GM12878 (cell line): ENCODE data around the gene ERC2. TPM values are rescaled to one million over a fixed set of nuclear protein-coding genes. Genes with fewer than 3 reads are reported as not detected.

Source experiments
- ATAC-seq: fragments of 200-7000 bp; cut with Tn5 transposase; 3 replicates; pipeline ENCODE4 v1.9.1; 2020; ENCODE audit warnings: mild to moderate bottlenecking, moderate library complexity
- BruUV-seq: library from RNA; stranded (reverse); fragments of 400-500 nt; replicated peaks from 2 replicates; lab custom pipeline; 2021; lab: Mats Ljungman, UMichigan
- CTCF ChIA-PET: fragments of 300-600 bp; sonication (Branson Sonifier 250); formaldehyde crosslinking; extraction: SDS; loops from one replicate; lab custom pipeline; 2021; ENCODE audit warnings: inconsistent platforms; lab: Yijun Ruan, JAX
- POLR2A ChIA-PET: fragments of 350-600 bp; formaldehyde crosslinking; extraction: SDS; loops from one replicate; lab custom pipeline; 2021; ENCODE audit warnings: inconsistent platforms; lab: Charles Lee
- RAD21 ChIA-PET: fragments of 300-600 bp; sonication (Branson Sonifier 250); formaldehyde crosslinking; loops from one replicate; lab custom pipeline; 2023; ENCODE audit warnings: antibody characterized with exemption; ENCODE audit not compliant: unreplicated experiment; lab: Charles Lee
- SMC1A ChIA-PET: fragments of 300-600 bp; sonication (Branson Sonifier 250); formaldehyde crosslinking; loops from one replicate; lab custom pipeline; 2023; ENCODE audit not compliant: unreplicated experiment, uncharacterized antibody; lab: Charles Lee
- DNase-seq: peaks from one replicate; pipeline ENCODE4 v3.0.0-alpha.2; 2011; ENCODE audit warnings: low read depth, low spot score
- FAIRE-seq: peaks from 3 replicates; lab custom pipeline; 2011; peaks lifted over from hg19 to GRCh38; lab: Jason Lieb, UNC
- H2AFZ ChIP-seq: 2 replicates; pipeline ENCODE4 v1.6.0; 2011; ENCODE audit warnings: low read depth, low read length, control low read depth; ENCODE audit not compliant: control insufficient read depth
- H3K27ac ChIP-seq: 2 replicates; pipeline ENCODE4 v1.5.1; 2011; ENCODE audit warnings: control low read depth; ENCODE audit not compliant: control insufficient read depth, insufficient read depth
- H3K27me3 ChIP-seq, 2 experiments: replicated peaks in 1 of 2; 2 replicates each; pipeline versions ENCODE4 v1.6.0 to v1.6.1; 2011; ENCODE audit warnings: low read length in 1 of 2; ENCODE audit not compliant: control insufficient read depth in 2 of 2, insufficient read depth in 2 of 2
- H3K36me3 ChIP-seq, 2 experiments: 2 replicates each; pipeline ENCODE4 v1.5.1; 2011; ENCODE audit warnings: low read length in 1 of 2; ENCODE audit not compliant: control insufficient read depth in 2 of 2, insufficient read depth in 2 of 2
- H3K4me1 ChIP-seq: 2 replicates; pipeline ENCODE4 v1.6.1; 2011; ENCODE audit warnings: mild to moderate bottlenecking, low read length, moderate library complexity, mixed read lengths; ENCODE audit not compliant: control insufficient read depth, insufficient read depth
- H3K4me2 ChIP-seq: 2 replicates; pipeline ENCODE4 v1.6.0; 2011; ENCODE audit warnings: control low read depth; ENCODE audit not compliant: control insufficient read depth, insufficient read depth
- H3K4me3 ChIP-seq: fragments of 200-600 bp; sonication (generic); 2 replicates; pipeline ENCODE4 v1.5.1; 2016
- H3K79me2 ChIP-seq: 2 replicates; pipeline ENCODE4 v1.6.0; 2011; ENCODE audit warnings: low read length; ENCODE audit not compliant: control insufficient read depth, insufficient read depth
- H3K9ac ChIP-seq: 2 replicates; pipeline ENCODE4 v1.8.0; 2011; ENCODE audit warnings: low read length, control low read depth, mixed read lengths; ENCODE audit not compliant: control insufficient read depth, insufficient read depth
- H3K9me3 ChIP-seq: replicated peaks from 3 replicates; pipeline ENCODE4 v1.5.1; 2011; ENCODE audit warnings: mild to moderate bottlenecking, low read length; ENCODE audit not compliant: control insufficient read depth, insufficient read depth
- H4K20me1 ChIP-seq: 2 replicates; pipeline ENCODE4 v1.6.0; 2011; ENCODE audit not compliant: control insufficient read depth, insufficient read depth
- ATF3 ChIP-seq: IDR thresholded peaks from 2 replicates; pipeline ENCODE4 v1.6.1; 2011; ENCODE audit warnings: low read depth, mild to moderate bottlenecking, low read length, moderate library complexity, borderline replicate concordance; ENCODE audit errors: extremely low read depth
- CBX5 ChIP-seq: sonication (generic); IDR thresholded peaks from 2 replicates; pipeline ENCODE4 v1.6.1; 2016; ENCODE audit warnings: low read depth, moderate library complexity, mild to moderate bottlenecking, inconsistent platforms
- MYB ChIP-seq: fragments of 150-350 bp; IDR thresholded peaks from 2 replicates; pipeline ENCODE4 v1.6.1; 2014; ENCODE audit warnings: mild to moderate bottlenecking, low read depth, low read length, borderline replicate concordance
- PRDM15 ChIP-seq: fragments of 450-650 bp; formaldehyde crosslinking; IDR thresholded peaks from 2 replicates; pipeline ENCODE4 v1.4.0; 2020; ENCODE audit warnings: mild to moderate bottlenecking, moderate library complexity
- RAD51 ChIP-seq: fragments of 450-650 bp; IDR thresholded peaks from 2 replicates; pipeline ENCODE4 v1.6.1; 2016; ENCODE audit warnings: moderate library complexity, mild to moderate bottlenecking, inconsistent platforms
- SMAD1 ChIP-seq: fragments of 450-650 bp; IDR thresholded peaks from 2 replicates; pipeline ENCODE4 v1.6.1; 2018; ENCODE audit warnings: mild to moderate bottlenecking, low read depth; ENCODE audit not compliant: partially characterized antibody
- TARDBP ChIP-seq: IDR thresholded peaks from 2 replicates; pipeline ENCODE4 v1.6.1; 2016; ENCODE audit warnings: borderline replicate concordance
- TCF3 ChIP-seq: IDR thresholded peaks from 2 replicates; pipeline ENCODE4 v1.6.1; 2012; ENCODE audit warnings: low read depth, mild to moderate bottlenecking, low read length, borderline replicate concordance; ENCODE audit not compliant: insufficient read depth
- TCF7 ChIP-seq: IDR thresholded peaks from 2 replicates; pipeline ENCODE4 v1.6.1; 2014; ENCODE audit warnings: antibody characterized with exemption, borderline replicate concordance
- ZBTB40 ChIP-seq: fragments of 450-650 bp; IDR thresholded peaks from 2 replicates; pipeline ENCODE4 v1.6.1; 2016; ENCODE audit warnings: mild to moderate bottlenecking, moderate library complexity, borderline replicate concordance
- whole genome bisulfite sequencing: methylation state at CpG from one replicate; pipeline ENCODE4 v1.1.6; 2016; ENCODE audit warnings: low lambda C conversion rate; ENCODE audit not compliant: insufficient replicate concordance, insufficient coverage; ENCODE audit errors: missing lambda C conversion rate; 5-methylcytosine and 5-hydroxymethylcytosine counted together
- in situ Hi-C: fragments of 300-500 bp; cut with MboI; formaldehyde crosslinking; loops from 9 replicates; pipeline ENCODE4 v1.14.3; 2018; ENCODE audit warnings: mixed read lengths
- intact Hi-C: fragments of 100-400 bp; cut with micrococcal nuclease; formaldehyde crosslinking; loops from one replicate; pipeline ENCODE4 v1.14.2; 2022; ENCODE audit not compliant: unreplicated experiment
- polyA plus RNA-seq, 11 experiments: library from polyadenylated mRNA; depleted of rRNA in 4 of 11; unstranded in 6 of 11; stranded (reverse) in 5 of 11; fragments of >200 nt; fragmentation: Nextera tagmentation in 4 of 11; fragmentation: Illumina TruSeq in 1 of 11; extraction: Ambion mirVana in 4 of 11; extraction: Trizol in 1 of 11; gene quantifications; 1 replicate in 1 of 11; 2 replicates in 10 of 11; pipeline versions ENCODE4 v1.2.1 to v1.2.3, GENCODE V29; 2011 to 2016; ENCODE audit warnings: inconsistent platforms in 2 of 11, missing spikeins in 2 of 11, low read depth in 1 of 11
- total RNA-seq, 4 experiments: library from RNA; depleted of rRNA in 3 of 4; stranded (reverse); fragments of >200 nt in 3 of 4; fragmentation: Illumina TruSeq in 1 of 4; extraction: Trizol in 1 of 4; gene quantifications; 2 replicates each; pipeline versions ENCODE4 v1.2.1 to v1.2.3, GENCODE V29; 2013 to 2021

ERC2 gene
- total and polyA plus RNA-seq, 10 of the 15 experiments (the other 5 are each of a cell fraction or from before 2014, with no cell fraction given) = 0.06 to 1.4 (median 0.12) TPM; not detected in 3

- no peaks in the 10 kb centered on the region for H3K36me3 ChIP-seq
- no peak overlapping the region for H3K27ac ChIP-seq
- no peak overlapping the region for H3K4me2 ChIP-seq
- POLR2A ChIA-PET = no interaction called here
- no peak overlapping the region for H3K9ac ChIP-seq
- DNase-seq = no peak
- H3K4me1 ChIP-seq = no peaks in the 10 kb centered on the region
- FAIRE-seq = no peak
- no peak for ATAC-seq
- SMC1A ChIA-PET = no interaction called here
- no peaks in the 10 kb centered on the region; a peak in 2 of 4 replicates for H3K27me3 ChIP-seq
- H4K20me1 ChIP-seq = no peaks in the 10 kb centered on the region
- H3K4me3 ChIP-seq = no peak overlapping the region
- no peaks in the 10 kb centered on the region for H3K9me3 ChIP-seq
- RAD21 ChIA-PET = no interaction called here
- TF ChIP-seq RAD51 (no peak), SMAD1 (no peak), TARDBP (no peak), CBX5 (no peak), MYB (no peak)
- in situ Hi-C loops = no loop called here
- BruUV-seq = no TSS peak
- no peak overlapping the region for H2AFZ ChIP-seq
- CTCF ChIA-PET = interaction anchor here (1.2 kb wide), 1 partner anchor 34 kb away, joined by 3 read pairs; no protein-coding TSS in a partner anchor
- 23% methylated on average over 4 of the region's 4 CpGs for WGBS
- intact Hi-C loops = no loop called here
- H3K79me2 ChIP-seq = no peaks in the 10 kb centered on the region
These were observed 260.3 kb downstream of the ERC2 start for GRCh38 chr3:56207922-56208321.

GRCh38 chr3:56205406-56205805, 262.9 kb downstream of the ERC2 start:
- 0% methylated on average over 3 of the region's 3 CpGs for WGBS
- Histone ChIP-seq H3K9ac (no peak overlapping the region), H3K36me3 (no peaks in the 10 kb centered on the region), H3K27ac (no peak overlapping the region), H2AFZ (no peak overlapping the region), H3K4me3 (no peak overlapping the region), H3K79me2 (no peaks in the 10 kb centered on the region), H3K4me2 (no peak overlapping the region), H4K20me1 (no peaks in the 10 kb centered on the region), H3K4me1 (no peaks in the 10 kb centered on the region), H3K9me3 (no peaks in the 10 kb centered on the region), H3K27me3 (no peaks in the 10 kb centered on the region; a peak in 2 of 4 replicates)
- in situ Hi-C loops (no loop called here), intact Hi-C loops (no loop called here)
- no TSS peak for BruUV-seq
- FAIRE-seq (no peak), DNase-seq (no peak), ATAC-seq (no peak)
- POLR2A ChIA-PET = no interaction called here
- SMC1A ChIA-PET = no interaction called here
- CTCF ChIA-PET = no interaction called here
- RAD21 ChIA-PET = no interaction called here
- TF ChIP-seq ZBTB40 (no peak), ATF3 (no peak), TCF7 (no peak), TCF3 (no peak), PRDM15 (no peak)
